ENCODE data around the gene LCN12. TPM values are rescaled to one million over a fixed set of nuclear protein-coding genes. Genes with fewer than 3 reads are reported as not detected.

LCN12 gene
- total and polyA plus RNA-seq, 11 donors, result 0.46 to 23.7 (median 4.2) TPM

GRCh38 chr9:136962163-136962562 lies 10.1 kb downstream of the LCN12 start:
- no peak for TF ChIP-seq CTCF (IDR thresholded peaks at IDR 0.05)
- H3K27me3 ChIP-seq, result no peaks in the 10 kb centered on the region
- no peak for ATAC-seq
- H3K27ac ChIP-seq, result peak overlapping the region in 2 of 12 donors; percentile 34 to 60
- H3K9me3 ChIP-seq, result no peaks in the 10 kb centered on the region
- peaks cover 4 to 46% (median 28%) of the 10 kb centered on the region in 12 donors for H3K4me1 ChIP-seq
- no peaks in the 10 kb centered on the region for H3K36me3 ChIP-seq
- intact Hi-C loops (cut with DNase I), result no loop called here
- 95 to 98% (median 96%) methylated on average over 9 of the region's 9 CpGs for WGBS, 4 donors
- H3K4me3 ChIP-seq, result no peak overlapping the region
- DNase-seq, result no peak

GRCh38 chr9:136962701-136963248 lies 10.7 kb downstream of the LCN12 start:
- no peak for DNase-seq
- H3K27ac ChIP-seq, result no peak overlapping the region
- H3K9me3 ChIP-seq, result no peaks in the 10 kb centered on the region
- H3K4me3 ChIP-seq, result no peak overlapping the region
- intact Hi-C loops (cut with DNase I), result no loop called here
- H3K36me3 ChIP-seq, result no peaks in the 10 kb centered on the region
- no peaks in the 10 kb centered on the region for H3K27me3 ChIP-seq
- peaks cover 4 to 46% (median 28%) of the 10 kb centered on the region in 12 donors for H3K4me1 ChIP-seq
- no peak for TF ChIP-seq POLR2A (IDR thresholded peaks at IDR 0.05)
- no peak for TF ChIP-seq CTCF (IDR thresholded peaks at IDR 0.05)
- 81 to 88% (median 84%) methylated on average over 11 of the region's 11 CpGs for WGBS, 4 donors
- no peak for ATAC-seq

- ATAC-seq, result no peak
- 88 to 94% (median 90%) methylated on average over 14 to 15 of the region's 15 CpGs for WGBS, 4 donors
- intact Hi-C loops (cut with DNase I), result no loop called here
Measured at GRCh38 chr9:136963341-136963740, 11.3 kb downstream of the LCN12 start.

GRCh38 chr9:136963751-136964150 lies 11.7 kb downstream of the LCN12 start:
- WGBS, 4 donors, result 82 to 95% (median 90%) methylated on average over 4 to 12 of the region's 12 CpGs
- Histone ChIP-seq H3K9me3 (no peaks in the 10 kb centered on the region), H3K27ac (no peak overlapping the region), H3K36me3 (no peaks in the 10 kb centered on the region), H3K4me1 (peaks cover 4 to 46% (median 28%) of the 10 kb centered on the region in 12 donors), H3K4me3 (no peak overlapping the region), H3K27me3 (no peaks in the 10 kb centered on the region)
- intact Hi-C loops (cut with DNase I), result no loop called here
- no peak for ATAC-seq
- DNase-seq, result no peak
- TF ChIP-seq CTCF (IDR thresholded peaks at IDR 0.05) (no peak), POLR2A (IDR thresholded peaks at IDR 0.05) (no peak)

More at GRCh38 chr9:136963341-136963740, 11.3 kb downstream of the LCN12 start:
- DNase-seq, result no peak
- H3K27ac ChIP-seq, result peak overlapping the region in 1 of 12 donors; percentile 7
- no peaks in the 10 kb centered on the region for H3K27me3 ChIP-seq
- H3K4me3 ChIP-seq, result no peak overlapping the region
- H3K4me1 ChIP-seq, result peaks cover 4 to 46% (median 28%) of the 10 kb centered on the region in 12 donors
- TF ChIP-seq CTCF (IDR thresholded peaks at IDR 0.05) (no peak), POLR2A (IDR thresholded peaks at IDR 0.05) (no peak)
- H3K36me3 ChIP-seq, result no peaks in the 10 kb centered on the region
- no peaks in the 10 kb centered on the region for H3K9me3 ChIP-seq

All from heart left ventricle (tissue), 16 donors.